Tibial nerve (tissue), 4 donors: ENCODE measurements around the gene CCNG1. TPM values are rescaled to one million over a fixed set of nuclear protein-coding genes. Genes with fewer than 3 reads are reported as not detected.

ENCODE experiments used
- DNase-seq, 2 donors: peaks; one replicate each; pipeline ENCODE4 v3.0.0-alpha.2; 2019; ENCODE audit warnings: low spot score in 2 of 2
- H3K27ac ChIP-seq, 4 donors: fragments of 200-600 bp; sonication (generic) in 3 of 4; one replicate each; pipeline ENCODE4 v1.5.1; 2017 to 2019; ENCODE audit warnings: mild to moderate bottlenecking in 1 of 4
- H3K27me3 ChIP-seq, 2 donors: fragments of 200-600 bp; sonication (generic) in 1 of 2; one replicate each; pipeline versions ENCODE4 v1.5.1 to v1.6.0; 2017 to 2019
- H3K36me3 ChIP-seq, 3 donors: fragments of 200-600 bp; sonication (generic); one replicate each; pipeline ENCODE4 v1.5.1; 2018 to 2019
- H3K4me1 ChIP-seq, 4 donors: fragments of 200-600 bp; sonication (generic) in 3 of 4; one replicate each; pipeline ENCODE4 v1.5.1; 2017 to 2019
- H3K4me3 ChIP-seq, 4 donors: fragments of 200-600 bp; sonication (generic) in 3 of 4; one replicate each; pipeline ENCODE4 v1.5.1; 2017 to 2019; ENCODE audit warnings: mild to moderate bottlenecking in 1 of 4, moderate library complexity in 1 of 4
- H3K9me3 ChIP-seq, 4 donors: fragments of 200-600 bp; sonication (generic) in 3 of 4; one replicate each; pipeline ENCODE4 v1.5.1; 2017 to 2019
- EP300 ChIP-seq, 2 donors: sonication (generic); formaldehyde crosslinking; IDR thresholded peaks; one replicate each; pipeline ENCODE4 v1.6.1; 2017; ENCODE audit warnings: antibody characterized with exemption in 2 of 2, mild to moderate bottlenecking in 1 of 2
- POLR2A ChIP-seq, 2 donors: fragments of 450-650 bp; IDR thresholded peaks; one replicate each; pipeline ENCODE4 v1.6.1; 2017; ENCODE audit warnings: antibody characterized with exemption in 2 of 2, mild to moderate bottlenecking in 2 of 2, moderate library complexity in 2 of 2
- WGBS, 2 donors: methylation state at CpG; one replicate each; pipeline ENCODE4 v1.1.5; 2018; 5-methylcytosine and 5-hydroxymethylcytosine counted together
- total RNA-seq, 4 donors: library from RNA; depleted of rRNA; stranded (reverse); fragments of >200 nt; gene quantifications; one replicate each; pipeline ENCODE4 v1.1.0, GENCODE V29; 2016
- TF ChIP-seq, protein P1 (sequence below), 5 experiments: fragments of 200-600 bp in 3 of 5; fragments of 450-650 bp in 2 of 5; sonication (generic) in 3 of 5; IDR thresholded peaks; one replicate each; pipeline ENCODE4 v1.5.1; 2016 to 2019; ENCODE audit warnings: antibody characterized with exemption in 5 of 5, mild to moderate bottlenecking in 3 of 5, moderate library complexity in 2 of 5

CCNG1 gene
- total RNA-seq, 4 donors from 2014 or later, result 103 to 146 (median 113) TPM

DNA sequence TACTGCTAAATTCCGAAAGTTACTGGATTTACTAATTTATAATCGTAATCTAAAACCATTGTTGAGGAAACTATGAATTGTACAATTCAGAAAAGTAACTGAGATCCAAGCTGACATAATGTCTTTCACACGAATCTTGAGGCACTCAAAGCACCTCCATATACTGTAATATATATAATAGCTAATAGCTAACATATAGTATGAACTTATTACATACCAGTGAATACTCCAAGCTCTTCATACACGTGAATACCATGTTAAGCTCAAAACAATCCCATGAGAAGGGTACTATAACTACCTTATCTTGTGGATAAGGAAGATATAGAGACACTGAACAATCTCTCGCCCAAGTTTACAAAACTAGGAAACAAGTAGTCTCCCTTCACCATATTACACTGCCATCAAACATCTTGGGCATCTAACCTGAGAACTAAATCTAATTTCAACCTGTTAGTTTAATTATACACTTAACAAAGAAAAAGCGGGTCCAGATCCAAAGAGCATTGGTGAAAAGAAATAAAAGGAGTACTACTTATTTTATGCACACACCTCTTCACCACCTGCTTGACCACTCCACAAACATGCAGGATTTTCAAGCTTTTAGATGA, 21.5 kb downstream of the CCNG1 start:
- DNase-seq, result no peak
- Histone ChIP-seq H3K36me3 (peaks cover 0 to 25% (median 0%) of the 10 kb centered on the region in 3 donors), H3K9me3 (no peaks in the 10 kb centered on the region), H3K27me3 (no peaks in the 10 kb centered on the region), H3K4me3 (peak overlapping the region; percentile 59 to 85 (median 82)), H3K27ac (peak overlapping the region; percentile 86 to 99 (median 94)), H3K4me1 (peaks cover 0 to 38% (median 11%) of the 10 kb centered on the region in 4 donors)
- WGBS, 2 donors, result 41 to 44% methylated on average over 6 of the region's 6 CpGs
- TF ChIP-seq, protein P1, sequence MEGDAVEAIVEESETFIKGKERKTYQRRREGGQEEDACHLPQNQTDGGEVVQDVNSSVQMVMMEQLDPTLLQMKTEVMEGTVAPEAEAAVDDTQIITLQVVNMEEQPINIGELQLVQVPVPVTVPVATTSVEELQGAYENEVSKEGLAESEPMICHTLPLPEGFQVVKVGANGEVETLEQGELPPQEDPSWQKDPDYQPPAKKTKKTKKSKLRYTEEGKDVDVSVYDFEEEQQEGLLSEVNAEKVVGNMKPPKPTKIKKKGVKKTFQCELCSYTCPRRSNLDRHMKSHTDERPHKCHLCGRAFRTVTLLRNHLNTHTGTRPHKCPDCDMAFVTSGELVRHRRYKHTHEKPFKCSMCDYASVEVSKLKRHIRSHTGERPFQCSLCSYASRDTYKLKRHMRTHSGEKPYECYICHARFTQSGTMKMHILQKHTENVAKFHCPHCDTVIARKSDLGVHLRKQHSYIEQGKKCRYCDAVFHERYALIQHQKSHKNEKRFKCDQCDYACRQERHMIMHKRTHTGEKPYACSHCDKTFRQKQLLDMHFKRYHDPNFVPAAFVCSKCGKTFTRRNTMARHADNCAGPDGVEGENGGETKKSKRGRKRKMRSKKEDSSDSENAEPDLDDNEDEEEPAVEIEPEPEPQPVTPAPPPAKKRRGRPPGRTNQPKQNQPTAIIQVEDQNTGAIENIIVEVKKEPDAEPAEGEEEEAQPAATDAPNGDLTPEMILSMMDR (IDR thresholded peaks at IDR 0.05), result no peak
- no peak for TF ChIP-seq EP300 (IDR thresholded peaks at IDR 0.05)
- TF ChIP-seq POLR2A (IDR thresholded peaks at IDR 0.05), result no peak

DNA sequence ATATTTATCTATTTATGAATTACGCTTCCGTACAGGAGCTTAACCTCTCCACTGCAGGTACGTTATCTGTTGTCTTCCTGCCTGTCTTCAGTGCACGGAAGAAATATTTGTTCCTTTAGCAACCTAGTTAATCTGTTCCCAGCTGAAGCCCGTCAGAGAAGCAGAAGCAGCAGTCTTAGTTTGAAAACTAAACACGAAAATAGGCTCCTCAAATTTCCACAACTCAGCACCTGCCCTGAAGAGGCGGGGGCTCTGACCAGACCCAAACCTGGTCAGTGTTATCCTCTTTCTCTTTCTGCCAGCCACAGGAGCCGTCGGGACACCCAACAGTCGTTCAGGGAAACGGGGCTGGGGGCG, 22.0 kb downstream of the CCNG1 start:
- H3K27me3 ChIP-seq, result no peaks in the 10 kb centered on the region
- H3K27ac ChIP-seq, result peak overlapping the region; percentile 86 to 99 (median 94)
- WGBS, 2 donors, result 0% methylated on average over 12 of the region's 12 CpGs
- no peak for DNase-seq
- no peaks in the 10 kb centered on the region for H3K9me3 ChIP-seq
- peaks cover 0 to 38% (median 11%) of the 10 kb centered on the region in 4 donors for H3K4me1 ChIP-seq
- TF ChIP-seq POLR2A (IDR thresholded peaks at IDR 0.05) (no peak), EP300 (IDR thresholded peaks at IDR 0.05) (no peak)
- TF ChIP-seq, protein P1 (IDR thresholded peaks at IDR 0.05), result no peak
- H3K4me3 ChIP-seq, result peak overlapping the region; percentile 59 to 85 (median 82)
- peaks cover 0 to 20% (median 0%) of the 10 kb centered on the region in 3 donors for H3K36me3 ChIP-seq

DNA sequence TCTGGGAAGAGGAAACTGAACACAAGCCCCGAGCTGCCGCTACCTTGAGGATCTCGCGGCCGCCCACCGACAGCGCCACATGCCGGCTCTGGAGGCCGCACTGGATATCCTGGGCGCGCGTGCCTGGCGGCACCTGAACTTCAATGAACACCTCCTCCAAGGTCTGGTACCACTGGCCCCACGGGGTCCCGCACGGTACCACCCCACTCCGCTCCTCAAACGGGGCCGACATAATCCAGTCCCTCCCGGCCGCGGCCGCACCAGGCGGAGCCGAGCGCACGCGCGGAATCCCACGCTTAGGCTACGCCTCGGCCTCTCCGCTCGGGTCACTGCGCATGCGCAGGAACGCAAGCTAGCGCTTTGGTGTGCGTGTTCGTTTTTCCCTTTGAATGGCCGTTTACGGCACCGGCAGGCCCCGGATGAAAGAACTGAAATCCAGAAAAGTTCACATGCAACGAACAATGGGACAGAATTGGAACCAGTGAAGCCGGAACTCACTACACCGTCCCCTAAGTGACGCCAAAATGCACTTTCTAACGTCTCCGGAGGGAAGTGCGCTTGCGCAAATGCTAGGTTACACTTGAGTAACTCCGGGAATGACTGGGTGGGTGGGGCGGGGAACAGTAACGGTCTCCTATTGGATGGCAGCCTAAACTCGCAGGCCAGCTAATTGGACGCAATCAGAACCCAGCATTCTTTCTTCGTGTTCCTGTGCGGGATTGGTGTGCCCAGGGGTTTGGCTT, 22.6 kb downstream of the CCNG1 start, which contains the start of gene NUDCD2:
Gene NUDCD2, minus strand, starts transcription at position 284 of the 743 bp plus-strand sequence. Its CDS starts 52 bp downstream, at position 232.
- DNase-seq, result peak; percentile 91 to 92
- peak within 1 kb of the TSS; percentile 59 to 85 (median 82) for H3K4me3 ChIP-seq
- H3K9me3 ChIP-seq, result no peaks in the 10 kb centered on the region
- TF ChIP-seq, protein P1 (IDR thresholded peaks at IDR 0.05), result peak; percentile 15 to 66 (median 30)
- peak; percentile 90 to 98 for TF ChIP-seq EP300 (IDR thresholded peaks at IDR 0.05)
- peak; percentile 69 to 89 for TF ChIP-seq POLR2A (IDR thresholded peaks at IDR 0.05)
- peaks cover 0 to 14% (median 0%) of the 10 kb centered on the region in 3 donors for H3K36me3 ChIP-seq
- 0 to 2% methylated on average over 25 to 51 of the region's 59 CpGs for WGBS, 2 donors
- H3K4me1 ChIP-seq, result peaks cover 0 to 38% (median 11%) of the 10 kb centered on the region in 4 donors
- no peaks in the 10 kb centered on the region for H3K27me3 ChIP-seq
- H3K27ac ChIP-seq, result peak within 1 kb of the TSS; percentile 86 to 99 (median 94)

DNA sequence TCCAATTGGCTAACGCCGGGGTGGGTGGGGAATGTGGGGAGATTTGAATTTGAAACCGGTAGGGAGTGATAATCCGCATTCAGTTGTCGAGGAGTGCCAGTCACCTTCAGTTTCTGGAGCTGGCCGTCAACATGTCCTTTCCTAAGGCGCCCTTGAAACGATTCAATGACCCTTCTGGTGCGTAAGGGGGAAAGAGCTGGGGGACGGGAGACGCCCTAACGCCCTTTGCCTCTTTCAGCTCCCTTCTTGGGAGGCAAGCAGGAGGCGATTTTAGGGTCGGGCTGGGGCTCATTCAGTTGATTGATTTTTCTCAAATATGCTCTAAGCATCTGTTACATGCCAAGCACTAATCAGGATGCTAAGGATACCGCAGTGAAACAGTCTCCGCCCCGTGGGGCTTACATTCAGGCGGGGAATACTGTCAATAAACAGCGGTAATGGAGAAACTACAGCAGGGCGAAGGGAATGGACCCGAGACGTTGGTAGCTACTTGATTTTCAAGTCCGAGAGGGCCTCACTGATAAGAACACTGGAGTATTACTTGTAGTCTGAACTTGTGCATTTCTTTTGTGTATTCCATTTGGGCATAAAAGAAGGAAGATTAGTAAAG, 23.3 kb downstream of the CCNG1 start, which contains the start of gene HMMR:
Gene HMMR, plus strand, starts transcription at position 71 of the 610 bp plus-strand sequence. Its CDS starts 61 bp downstream, at position 132.
- no peaks in the 10 kb centered on the region for H3K9me3 ChIP-seq
- H3K4me1 ChIP-seq, result peaks cover 0 to 38% (median 11%) of the 10 kb centered on the region in 4 donors
- WGBS, 2 donors, result 0 to 1% methylated on average over 23 of the region's 23 CpGs
- TF ChIP-seq, protein P1 (IDR thresholded peaks at IDR 0.05), result no peak
- TF ChIP-seq EP300 (IDR thresholded peaks at IDR 0.05) (no peak), POLR2A (IDR thresholded peaks at IDR 0.05) (no peak)
- H3K36me3 ChIP-seq, result peaks cover 0 to 8% (median 0%) of the 10 kb centered on the region in 3 donors
- DNase-seq, result no peak
- H3K4me3 ChIP-seq, result peak within 1 kb of the TSS; percentile 59 to 85 (median 82)
- peak within 1 kb of the TSS; percentile 86 to 99 (median 94) for H3K27ac ChIP-seq
- H3K27me3 ChIP-seq, result no peaks in the 10 kb centered on the region
